ENCODE data around the gene IFNA1. TPM values are rescaled to one million over a fixed set of nuclear protein-coding genes. Genes with fewer than 3 reads are reported as not detected.
"Not testable (repeated sequence)": the region's sequence is repeated elsewhere in the genome, so short reads cannot be mapped to it uniquely, and the experiment has no call there.

IFNA1 gene
- total RNA-seq, 1 donor from 2014 or later: not detected

GRCh38 chr9:21432672-21433425, 7.4 kb upstream of the IFNA1 start:
- H3K4me3 ChIP-seq: no peak overlapping the region
- DNase-seq: no peak
- H3K9me3 ChIP-seq (replicated peaks): no peaks in the 10 kb centered on the region

GRCh38 chr9:21434202-21435014, 5.8 kb upstream of the IFNA1 start:
- Histone ChIP-seq H3K36me3 (no peaks in the 10 kb centered on the region), H3K27ac (replicated peaks) (no peak overlapping the region), H3K9me3 (replicated peaks) (no peaks in the 10 kb centered on the region), H3K27me3 (ENCODE audit: low read depth) (peaks cover 56% of the 10 kb centered on the region), H3K4me3 (no peak overlapping the region), H3K4me1 (no peaks in the 10 kb centered on the region)
- intact Hi-C loops (cut with micrococcal nuclease): no loop called here
- no peak for DNase-seq
- TF ChIP-seq CTCF (IDR thresholded peaks at IDR 0.05; ENCODE audit: borderline replicate concordance): peak; percentile 52

More at GRCh38 chr9:21432672-21433425, 7.4 kb upstream of the IFNA1 start:
- intact Hi-C loops (cut with micrococcal nuclease): no loop called here
- no peaks in the 10 kb centered on the region for H3K4me1 ChIP-seq
- H3K27ac ChIP-seq (replicated peaks): no peak overlapping the region
- TF ChIP-seq CTCF (IDR thresholded peaks at IDR 0.05; ENCODE audit: borderline replicate concordance): no peak
- H3K27me3 ChIP-seq (ENCODE audit: low read depth): peaks cover 58% of the 10 kb centered on the region
- no peaks in the 10 kb centered on the region for H3K36me3 ChIP-seq

GRCh38 chr9:21435015-21435383, 5.2 kb upstream of the IFNA1 start:
- H3K4me3 ChIP-seq; H3K36me3 ChIP-seq; H3K4me1 ChIP-seq; H3K9me3 ChIP-seq (replicated peaks); intact Hi-C loops (cut with micrococcal nuclease); DNase-seq; H3K27ac ChIP-seq (replicated peaks): not testable (repeated sequence)
- peaks cover 51% of the 10 kb centered on the region for H3K27me3 ChIP-seq (ENCODE audit: low read depth)

GRCh38 chr9:21443849-21444625, 3.8 kb downstream of the IFNA1 start:
- peaks cover 25% of the 10 kb centered on the region for H3K27me3 ChIP-seq (ENCODE audit: low read depth)

GRCh38 chr9:21449312-21449711, 9.1 kb downstream of the IFNA1 start:
- DNase-seq; intact Hi-C loops (cut with micrococcal nuclease); H3K4me3 ChIP-seq; H3K9me3 ChIP-seq (replicated peaks); H3K27ac ChIP-seq (replicated peaks); H3K4me1 ChIP-seq; H3K36me3 ChIP-seq: not testable (repeated sequence)
- peaks cover 31% of the 10 kb centered on the region for H3K27me3 ChIP-seq (ENCODE audit: low read depth)

More at GRCh38 chr9:21443849-21444625, 3.8 kb downstream of the IFNA1 start:
- H3K4me3 ChIP-seq: no peak overlapping the region
- intact Hi-C loops (cut with micrococcal nuclease): no loop called here
- H3K4me1 ChIP-seq: no peaks in the 10 kb centered on the region
- no peak overlapping the region for H3K27ac ChIP-seq (replicated peaks)
- H3K9me3 ChIP-seq (replicated peaks): peaks cover 13% of the 10 kb centered on the region
- DNase-seq: no peak
- H3K36me3 ChIP-seq: no peaks in the 10 kb centered on the region
- no peak for TF ChIP-seq CTCF (IDR thresholded peaks at IDR 0.05; ENCODE audit: borderline replicate concordance)

GRCh38 chr9:21450733-21451394, 10.6 kb downstream of the IFNA1 start:
- intact Hi-C loops (cut with micrococcal nuclease): no loop called here
- Histone ChIP-seq H3K27ac (replicated peaks) (no peak overlapping the region), H3K4me1 (no peaks in the 10 kb centered on the region), H3K27me3 (ENCODE audit: low read depth) (peaks cover 31% of the 10 kb centered on the region), H3K9me3 (replicated peaks) (no peaks in the 10 kb centered on the region), H3K4me3 (no peak overlapping the region), H3K36me3 (no peaks in the 10 kb centered on the region)
- no peak for TF ChIP-seq CTCF (IDR thresholded peaks at IDR 0.05; ENCODE audit: borderline replicate concordance)
- no peak for DNase-seq

Data from left ventricle myocardium inferior (tissue), 1 donor.